GM19238 (cell line): ENCODE measurements around the gene CLEC19A.

Source experiments
- DNase-seq: peaks from one replicate; pipeline ENCODE4 v3.0.0; 2011; ENCODE audit warnings: low spot score; ENCODE audit not compliant: insufficient read length

The CLEC19A gene

DNA sequence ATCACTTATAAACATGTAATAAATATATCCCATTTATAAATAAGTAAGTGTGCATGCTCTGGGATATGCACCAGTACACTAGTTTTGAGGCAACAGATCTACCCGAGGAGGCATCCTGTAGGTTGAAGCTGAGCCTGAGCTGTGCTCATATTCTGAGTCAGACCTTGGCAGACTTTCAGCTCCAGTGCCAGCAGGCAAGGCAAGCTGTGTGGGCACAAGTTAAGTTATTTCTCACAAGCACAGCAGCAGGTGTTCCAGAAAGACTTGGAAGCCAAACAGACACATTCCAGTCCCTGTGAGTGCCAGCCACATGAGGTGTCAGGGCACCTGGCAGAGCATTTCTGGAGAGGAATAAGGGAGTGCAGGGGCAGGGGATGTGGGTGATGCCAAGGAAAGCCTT, 1.3 kb upstream of the CLEC19A start:
- no peak for DNase-seq

- no peak for DNase-seq
Observed at GRCh38 chr16:19286827-19287226, 1.3 kb downstream of the CLEC19A start.

- DNase-seq = no peak
Observed at GRCh38 chr16:19287241-19287640, 1.7 kb downstream of the CLEC19A start.

- DNase-seq = no peak
Observed at GRCh38 chr16:19288872-19289799, 3.6 kb downstream of the CLEC19A start.

GRCh38 chr16:19289811-19290485, 4.4 kb downstream of the CLEC19A start:
- no peak for DNase-seq

- no peak for DNase-seq
Observed at GRCh38 chr16:19290860-19291259, 5.3 kb downstream of the CLEC19A start.

DNA sequence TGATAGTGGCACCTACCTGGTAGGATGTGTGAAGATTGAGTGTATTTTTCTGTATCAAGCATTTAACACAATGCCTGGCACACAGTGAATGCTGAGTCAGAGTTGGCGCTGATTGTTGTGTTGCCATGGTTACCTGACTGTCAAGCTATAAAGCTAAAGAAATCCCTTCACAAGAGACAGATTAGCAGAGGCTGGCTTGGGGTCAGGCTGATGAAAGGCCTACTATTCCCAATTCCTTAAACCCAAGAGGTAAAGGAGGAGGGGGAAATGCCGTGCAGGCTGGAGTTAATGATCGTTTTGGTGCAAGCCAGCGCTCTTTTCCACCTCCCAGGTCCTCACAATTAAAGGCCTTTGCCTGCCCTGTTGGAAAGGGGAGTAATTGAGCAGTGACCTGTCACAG, 5.9 kb downstream of the CLEC19A start:
- DNase-seq = no peak

GRCh38 chr16:19292186-19292585, 6.7 kb downstream of the CLEC19A start:
- no peak for DNase-seq

- DNase-seq = peak; percentile 47
Observed at GRCh38 chr16:19294156-19294649, 8.7 kb downstream of the CLEC19A start.

GRCh38 chr16:19295393-19295792, 9.9 kb downstream of the CLEC19A start:
- DNase-seq = no peak

DNA sequence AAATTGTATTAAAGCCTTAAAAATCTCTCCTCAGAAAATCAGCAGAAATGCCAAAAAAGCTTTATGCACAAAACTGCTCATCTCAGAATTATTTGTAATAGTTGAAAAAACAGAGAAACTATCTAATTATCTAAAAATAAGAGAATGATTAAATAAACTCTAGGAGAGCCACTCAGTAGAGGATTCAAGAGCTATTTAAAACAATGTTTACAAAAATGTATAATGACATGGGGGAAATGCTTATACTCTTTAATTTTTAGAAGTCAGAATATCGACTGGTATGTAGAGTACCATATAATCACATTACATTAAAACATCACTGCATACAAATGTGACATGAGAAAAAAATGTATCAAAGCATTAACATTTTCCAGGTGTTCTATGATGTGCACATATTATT, 11.9 kb downstream of the CLEC19A start:
- no peak for DNase-seq

GRCh38 chr16:19299565-19299964, 14.0 kb downstream of the CLEC19A start:
- no peak for DNase-seq

DNA sequence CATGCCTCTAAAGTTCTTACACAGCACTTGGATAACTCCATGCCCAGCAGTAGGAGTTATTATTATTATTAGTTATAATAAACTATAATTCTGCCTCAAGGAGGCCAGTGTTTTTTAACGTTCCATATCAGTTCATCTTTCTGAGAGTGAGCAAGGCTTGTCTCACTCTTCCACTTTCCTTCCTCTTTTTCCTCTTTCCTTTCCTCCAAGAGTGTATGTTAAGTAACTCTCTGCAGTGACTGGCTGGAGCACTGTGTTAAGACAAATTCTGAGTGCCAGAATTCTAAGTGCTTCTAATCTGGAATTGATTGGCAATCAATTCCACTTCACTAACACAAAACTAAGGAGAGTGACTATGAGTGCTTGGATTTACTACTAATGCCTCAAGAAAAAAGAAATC, 16.4 kb downstream of the CLEC19A start:
- no peak for DNase-seq

DNA sequence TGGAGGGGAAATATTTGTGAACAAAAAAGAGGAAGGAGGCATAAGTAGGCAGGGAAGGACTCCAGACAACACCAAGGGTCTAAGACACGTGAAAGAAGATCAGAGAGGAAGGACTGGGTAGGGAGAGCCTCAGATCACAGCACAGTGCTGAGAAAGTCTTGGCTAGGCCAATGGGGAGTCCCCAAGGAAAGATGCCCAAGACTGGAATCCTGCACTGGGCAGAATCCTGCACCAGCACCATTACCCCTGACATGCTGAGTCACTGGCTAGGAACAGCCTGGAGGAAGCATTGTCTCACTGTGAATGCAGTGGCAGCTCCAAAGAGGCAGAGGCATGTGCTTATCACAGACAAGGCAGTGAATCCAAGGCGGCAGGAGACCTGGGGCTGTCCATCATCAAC, 19.2 kb downstream of the CLEC19A start:
- no peak for DNase-seq

DNA sequence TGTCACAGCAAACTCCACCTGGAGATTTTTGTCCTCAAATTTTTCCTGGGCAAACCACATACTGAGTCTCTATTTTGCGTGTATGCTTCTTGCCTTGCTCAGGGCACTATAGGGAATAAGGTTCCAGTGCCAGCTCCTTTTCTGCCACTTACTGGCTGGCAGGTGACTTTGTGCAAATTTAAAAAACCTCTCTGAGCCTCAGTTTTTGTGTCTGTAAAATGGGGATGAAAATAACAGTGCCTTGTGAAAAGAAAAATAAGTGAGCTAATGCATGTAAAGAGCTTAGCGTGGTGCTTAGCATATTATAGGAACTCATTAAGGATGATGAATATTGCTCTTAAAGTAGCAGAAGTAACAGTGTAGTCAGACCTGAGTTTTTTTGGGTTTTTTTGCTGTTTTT, 19.9 kb downstream of the CLEC19A start:
- no peak for DNase-seq

- DNase-seq = no peak
Observed at GRCh38 chr16:19307587-19308241, 22.2 kb downstream of the CLEC19A start.

GRCh38 chr16:19308392-19308791, 22.9 kb downstream of the CLEC19A start:
- DNase-seq = no peak

DNA sequence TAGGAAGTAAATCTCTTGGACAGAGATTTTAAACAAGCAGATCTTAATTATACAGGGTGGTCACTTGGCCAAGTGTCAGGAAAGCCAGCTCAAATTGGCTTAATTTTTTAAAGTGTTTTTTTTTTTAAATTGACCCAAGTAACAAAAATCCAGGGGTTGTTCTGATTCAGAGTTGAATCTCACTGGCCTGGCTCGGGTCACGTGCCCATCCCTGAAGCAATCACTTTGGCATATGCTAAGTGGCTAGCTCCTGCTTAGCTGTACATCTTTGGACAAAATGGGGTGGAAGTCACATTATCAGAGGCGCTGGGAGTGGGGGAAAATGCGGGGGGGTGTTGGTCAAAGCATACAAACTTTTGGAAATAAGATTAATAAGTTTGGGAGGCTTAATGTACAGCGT, 23.6 kb downstream of the CLEC19A start:
- DNase-seq = no peak

GRCh38 chr16:19314718-19315425, 29.3 kb downstream of the CLEC19A start:
- no peak for DNase-seq

DNA sequence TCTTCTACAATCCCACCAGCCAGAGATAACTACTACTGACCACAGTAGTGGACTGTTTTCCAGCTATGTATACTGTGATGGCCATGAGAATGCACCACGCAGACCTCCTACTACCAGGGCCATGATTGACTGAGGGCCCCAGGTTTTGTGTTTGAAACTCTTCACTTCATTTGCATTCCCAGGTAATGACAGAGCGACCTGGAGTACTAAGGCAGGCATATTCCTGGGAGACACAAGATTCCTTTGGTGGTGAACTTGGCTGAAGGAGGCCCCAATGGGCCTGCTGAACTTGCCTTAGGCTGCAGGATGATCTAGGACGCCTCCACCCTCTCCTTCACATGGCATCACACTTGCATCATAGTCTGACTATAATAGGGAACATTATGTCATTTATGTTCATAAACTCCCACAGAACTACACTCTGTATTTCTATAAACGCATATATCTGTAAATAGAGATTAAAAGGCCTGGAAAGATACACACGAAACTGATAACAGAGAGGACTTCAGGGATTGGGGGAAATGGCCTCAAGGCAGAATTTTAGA, 30.4 kb downstream of the CLEC19A start:
- no peak for DNase-seq

DNA sequence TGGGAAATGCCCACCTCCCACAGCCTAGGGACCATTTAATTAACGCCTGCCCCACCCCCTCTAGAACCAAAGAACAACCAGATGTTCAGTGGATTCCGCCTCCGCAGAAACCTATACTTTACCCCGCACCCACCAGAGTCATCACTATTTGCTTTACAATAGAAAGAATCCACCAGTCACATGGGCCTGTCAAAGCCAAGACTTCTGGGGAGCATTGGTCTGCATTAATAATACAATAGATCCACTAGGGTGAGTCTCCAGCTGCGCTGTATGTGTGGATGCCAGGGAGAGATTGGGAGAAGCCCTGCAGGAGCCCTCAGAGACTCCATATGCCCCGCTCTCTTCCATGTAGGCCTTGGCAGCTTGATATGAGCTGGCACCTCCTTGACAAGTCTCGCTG, 31.3 kb downstream of the CLEC19A start:
- DNase-seq = no peak
